Thyroid gland (tissue), 4 donors: Measurements from ENCODE around the gene CYP2D6. TPM values are rescaled to one million over a fixed set of nuclear protein-coding genes. Genes with fewer than 3 reads are reported as not detected.

Experiments
- DNase-seq, 2 donors: peaks; one replicate each; pipeline ENCODE4 v3.0.0-alpha.2; 2019
- H3K27ac ChIP-seq, 3 donors: fragments of 200-600 bp; sonication (generic); 1 replicate in 2 of 3; 2 replicates in 1 of 3; pipeline ENCODE4 v1.5.1; 2016 to 2019; ENCODE audit warnings: mild to moderate bottlenecking in 1 of 3, moderate library complexity in 1 of 3
- H3K27me3 ChIP-seq: fragments of 200-600 bp; sonication (generic); one replicate; pipeline ENCODE4 v1.5.1; 2019
- H3K36me3 ChIP-seq, 2 donors: fragments of 200-600 bp; sonication (generic); one replicate each; pipeline ENCODE4 v1.5.1; 2016 to 2019
- H3K4me1 ChIP-seq, 2 donors: fragments of 200-600 bp; sonication (generic); one replicate each; pipeline ENCODE4 v1.5.1; 2017 to 2019
- H3K4me3 ChIP-seq, 3 donors: fragments of 200-600 bp; sonication (generic); replicated peaks in 1 of 3; 1 replicate in 2 of 3; 2 replicates in 1 of 3; pipeline ENCODE4 v1.5.1; 2016; ENCODE audit warnings: mild to moderate bottlenecking in 1 of 3
- H3K9me3 ChIP-seq: fragments of 200-600 bp; sonication (generic); one replicate; pipeline ENCODE4 v1.5.1; 2017
- CTCF ChIP-seq, 6 experiments: fragments of 200-600 bp in 3 of 6; fragments of 450-650 bp in 3 of 6; sonication (generic) in 3 of 6; IDR thresholded peaks; one replicate each; pipeline ENCODE4 v1.5.1; 2016 to 2019; ENCODE audit warnings: antibody characterized with exemption in 6 of 6, mild to moderate bottlenecking in 2 of 6, inconsistent platforms in 1 of 6, moderate library complexity in 1 of 6
- POLR2A ChIP-seq, 2 donors: fragments of 450-650 bp; IDR thresholded peaks; one replicate each; pipeline ENCODE4 v1.6.1; 2017; ENCODE audit warnings: antibody characterized with exemption in 2 of 2, mild to moderate bottlenecking in 2 of 2, moderate library complexity in 1 of 2
- WGBS, 2 donors: methylation state at CpG; one replicate each; pipeline ENCODE4 v1.1.5; 2017; 5-methylcytosine and 5-hydroxymethylcytosine counted together
- intact Hi-C: fragments of 100-400 bp; cut with DNase I; formaldehyde crosslinking; loops from one replicate; pipeline ENCODE4 v1.15.1; 2023
- total RNA-seq, 4 donors: library from RNA; depleted of rRNA; stranded (reverse); fragments of >200 nt; gene quantifications; one replicate each; pipeline ENCODE4 v1.2.3, GENCODE V29; 2016

The CYP2D6 gene
- total RNA-seq, 4 donors from 2014 or later = 0.73 to 2.7 (median 1.6) TPM

DNA sequence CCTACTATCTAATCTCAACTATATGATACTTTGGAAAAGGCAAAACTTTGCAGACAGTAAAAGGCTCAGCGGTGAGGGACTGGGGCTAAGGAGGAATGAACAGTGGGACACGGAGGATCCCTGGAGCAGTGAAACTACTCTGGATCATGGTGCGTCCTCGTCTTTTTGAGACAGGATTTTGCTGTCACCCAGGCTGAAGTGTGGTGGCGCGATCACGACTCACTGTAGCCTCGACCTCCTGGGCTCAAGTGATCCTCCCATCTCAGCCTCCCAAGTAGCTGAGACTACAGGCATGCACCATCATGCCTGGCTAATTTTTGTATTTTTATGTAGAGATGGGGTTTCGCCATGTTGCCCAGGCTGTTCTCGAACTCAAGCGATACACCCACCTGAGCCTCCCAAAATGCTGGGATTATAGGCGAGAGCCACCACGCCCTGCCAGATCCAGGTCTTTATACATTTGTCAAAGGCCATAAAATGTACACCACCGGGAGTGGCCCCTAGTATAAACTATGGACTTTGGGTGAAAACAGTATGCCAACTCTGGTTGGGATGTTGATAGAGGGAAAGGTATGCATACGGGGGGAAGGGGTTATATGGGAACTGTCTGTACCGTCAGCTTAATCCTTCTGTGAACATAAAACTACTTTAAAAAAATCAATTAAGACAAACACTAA, 28.0 kb upstream of the CYP2D6 start:
- Histone ChIP-seq H3K4me1 (peaks cover 0 to 11% of the 10 kb centered on the region in 2 donors), H3K9me3 (no peaks in the 10 kb centered on the region), H3K36me3 (peaks cover 0 to 10% of the 10 kb centered on the region in 2 donors), H3K27me3 (no peaks in the 10 kb centered on the region), H3K4me3 (no peak overlapping the region), H3K27ac (no peak overlapping the region)
- no peak for TF ChIP-seq CTCF (IDR thresholded peaks at IDR 0.05)
- no peak for TF ChIP-seq POLR2A (IDR thresholded peaks at IDR 0.05)
- intact Hi-C loops = no loop called here
- DNase-seq = no peak
- WGBS, 2 donors = 86 to 90% methylated on average over 16 of the region's 16 CpGs

GRCh38 chr22:42156598-42156997, 26.0 kb upstream of the CYP2D6 start:
- no peak for DNase-seq
- TF ChIP-seq POLR2A (IDR thresholded peaks at IDR 0.05) = no peak
- no peak for TF ChIP-seq CTCF (IDR thresholded peaks at IDR 0.05)
- no peaks in the 10 kb centered on the region for H3K9me3 ChIP-seq
- H3K4me1 ChIP-seq = peaks cover 0 to 11% of the 10 kb centered on the region in 2 donors
- H3K4me3 ChIP-seq = no peak overlapping the region
- no peak overlapping the region for H3K27ac ChIP-seq
- H3K36me3 ChIP-seq = peaks cover 0 to 10% of the 10 kb centered on the region in 2 donors
- WGBS, 2 donors = 89 to 91% methylated on average over 5 of the region's 5 CpGs
- no peaks in the 10 kb centered on the region for H3K27me3 ChIP-seq
- intact Hi-C loops = no loop called here

DNA sequence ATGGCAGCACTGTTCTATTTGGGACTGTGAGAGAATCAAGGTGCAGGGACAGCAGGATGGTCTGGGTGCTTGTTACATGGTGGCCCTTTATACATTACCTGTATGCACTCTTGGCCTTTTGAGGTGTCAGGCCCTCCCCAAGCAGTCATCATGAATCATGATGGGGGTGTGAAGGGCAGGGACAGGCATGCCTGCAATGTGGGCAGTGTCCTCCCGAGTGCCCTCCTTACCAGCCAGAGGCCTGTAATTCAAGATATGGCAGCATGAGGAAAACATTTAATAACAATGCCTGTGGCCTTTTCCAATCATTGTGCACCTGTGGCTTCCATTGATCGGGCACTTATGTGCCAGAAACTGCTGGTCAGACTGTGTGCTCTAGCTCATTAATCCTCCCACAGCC, 25.5 kb upstream of the CYP2D6 start:
- Histone ChIP-seq H3K27ac (no peak overlapping the region), H3K4me1 (peaks cover 0 to 11% of the 10 kb centered on the region in 2 donors), H3K9me3 (no peaks in the 10 kb centered on the region), H3K27me3 (no peaks in the 10 kb centered on the region), H3K4me3 (no peak overlapping the region), H3K36me3 (peaks cover 0 to 10% of the 10 kb centered on the region in 2 donors)
- TF ChIP-seq POLR2A (IDR thresholded peaks at IDR 0.05) (no peak), CTCF (IDR thresholded peaks at IDR 0.05) (no peak)
- intact Hi-C loops = no loop called here
- WGBS, 2 donors = 100% methylated on average over 2 of the region's 2 CpGs
- DNase-seq = no peak

DNA sequence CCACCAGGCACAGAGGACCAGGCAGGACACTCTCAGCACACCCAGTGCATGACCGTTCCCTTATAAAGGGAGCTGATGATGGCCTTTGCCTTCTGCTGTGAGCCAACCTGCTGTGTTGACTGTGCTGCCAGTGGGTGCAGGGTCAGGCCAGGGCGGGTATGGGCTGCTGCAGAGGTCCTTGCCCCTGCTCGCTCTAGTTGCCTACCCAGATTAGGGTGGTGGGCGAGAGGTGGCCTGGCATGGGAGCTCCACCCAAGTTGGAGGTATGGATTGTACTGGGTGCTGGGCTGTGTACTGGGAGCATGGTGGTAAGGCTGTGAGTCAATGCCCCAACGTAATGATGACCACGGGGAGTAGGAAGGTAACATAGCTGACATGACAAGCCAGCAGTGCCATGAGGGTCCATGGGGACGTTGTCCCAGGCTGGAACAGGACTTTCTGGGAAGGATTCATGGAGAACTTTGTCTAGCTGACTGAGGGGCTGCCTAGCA, 24.5 kb upstream of the CYP2D6 start:
- TF ChIP-seq POLR2A (IDR thresholded peaks at IDR 0.05) (no peak), CTCF (IDR thresholded peaks at IDR 0.05) (no peak)
- H3K4me3 ChIP-seq = no peak overlapping the region
- peaks cover 0 to 11% of the 10 kb centered on the region in 2 donors for H3K4me1 ChIP-seq
- no peaks in the 10 kb centered on the region for H3K27me3 ChIP-seq
- intact Hi-C loops = no loop called here
- WGBS, 2 donors = 95 to 96% methylated on average over 6 to 7 of the region's 7 CpGs
- DNase-seq = no peak
- no peaks in the 10 kb centered on the region for H3K9me3 ChIP-seq
- H3K36me3 ChIP-seq = peaks cover 0 to 10% of the 10 kb centered on the region in 2 donors
- H3K27ac ChIP-seq = no peak overlapping the region

- Histone ChIP-seq H3K9me3 (no peaks in the 10 kb centered on the region), H3K4me3 (no peak overlapping the region), H3K27me3 (no peaks in the 10 kb centered on the region), H3K27ac (no peak overlapping the region), H3K36me3 (peaks cover 0 to 10% of the 10 kb centered on the region in 2 donors), H3K4me1 (peaks cover 0 to 11% of the 10 kb centered on the region in 2 donors)
- no peak for DNase-seq
- intact Hi-C loops = no loop called here
- 93 to 96% methylated on average over 10 to 12 of the region's 12 CpGs for WGBS, 2 donors
- TF ChIP-seq POLR2A (IDR thresholded peaks at IDR 0.05) (no peak), CTCF (IDR thresholded peaks at IDR 0.05) (no peak)
Measured at GRCh38 chr22:42154293-42155052, 23.9 kb upstream of the CYP2D6 start.
